Activated naive CD8-positive, alpha-beta T cell treated with anti-CD3 and anti-CD28 coated beads for 36 hours (primary cell): Measurements from ENCODE around the gene EP400. TPM values are rescaled to one million over a fixed set of nuclear protein-coding genes. Genes with fewer than 3 reads are reported as not detected.
"Not testable (repeated sequence)": the region's sequence is repeated elsewhere in the genome, so short reads cannot be mapped to it uniquely, and the experiment has no call there.

ENCODE experiments used
- DNase-seq: peaks from one replicate; pipeline ENCODE4 v3.0.0; 2021
- H3K27ac Mint-ChIP-seq: one replicate; pipeline ENCODE4 v1.8.0; 2022; ENCODE audit warnings: mild to moderate bottlenecking, moderate library complexity, mixed read lengths
- H3K27me3 Mint-ChIP-seq: one replicate; pipeline ENCODE4 v1.8.0; 2022; ENCODE audit warnings: mild to moderate bottlenecking, mixed read lengths
- H3K36me3 Mint-ChIP-seq: one replicate; pipeline ENCODE4 v1.8.0; 2021; ENCODE audit warnings: mild to moderate bottlenecking, mixed read lengths
- H3K4me1 Mint-ChIP-seq: one replicate; pipeline ENCODE4 v1.8.0; 2021; ENCODE audit warnings: mixed read lengths
- H3K4me3 Mint-ChIP-seq: one replicate; pipeline ENCODE4 v1.8.0; 2022; ENCODE audit warnings: mild to moderate bottlenecking, moderate library complexity, mixed read lengths
- H3K9me3 Mint-ChIP-seq: one replicate; pipeline ENCODE4 v1.8.0; 2022; ENCODE audit warnings: mixed read lengths
- total RNA-seq, 2 experiments: library from RNA; stranded (reverse); gene quantifications; one replicate each; pipeline ENCODE4 v1.2.3, GENCODE V29; 2021

The EP400 gene
- total RNA-seq, 2 experiments from 2014 or later, result 42.8 to 43.6 TPM

GRCh38 chr12:132070298-132070697 is 120.6 kb downstream of the EP400 start:
- Mint-ChIP-seq H3K9me3 (no peaks in the 10 kb centered on the region), H3K27ac (no peak overlapping the region), H3K36me3 (peaks cover 21% of the 10 kb centered on the region), H3K27me3 (no peaks in the 10 kb centered on the region), H3K4me1 (peaks cover 22% of the 10 kb centered on the region), H3K4me3 (no peak overlapping the region)
- DNase-seq, result no peak

DNA sequence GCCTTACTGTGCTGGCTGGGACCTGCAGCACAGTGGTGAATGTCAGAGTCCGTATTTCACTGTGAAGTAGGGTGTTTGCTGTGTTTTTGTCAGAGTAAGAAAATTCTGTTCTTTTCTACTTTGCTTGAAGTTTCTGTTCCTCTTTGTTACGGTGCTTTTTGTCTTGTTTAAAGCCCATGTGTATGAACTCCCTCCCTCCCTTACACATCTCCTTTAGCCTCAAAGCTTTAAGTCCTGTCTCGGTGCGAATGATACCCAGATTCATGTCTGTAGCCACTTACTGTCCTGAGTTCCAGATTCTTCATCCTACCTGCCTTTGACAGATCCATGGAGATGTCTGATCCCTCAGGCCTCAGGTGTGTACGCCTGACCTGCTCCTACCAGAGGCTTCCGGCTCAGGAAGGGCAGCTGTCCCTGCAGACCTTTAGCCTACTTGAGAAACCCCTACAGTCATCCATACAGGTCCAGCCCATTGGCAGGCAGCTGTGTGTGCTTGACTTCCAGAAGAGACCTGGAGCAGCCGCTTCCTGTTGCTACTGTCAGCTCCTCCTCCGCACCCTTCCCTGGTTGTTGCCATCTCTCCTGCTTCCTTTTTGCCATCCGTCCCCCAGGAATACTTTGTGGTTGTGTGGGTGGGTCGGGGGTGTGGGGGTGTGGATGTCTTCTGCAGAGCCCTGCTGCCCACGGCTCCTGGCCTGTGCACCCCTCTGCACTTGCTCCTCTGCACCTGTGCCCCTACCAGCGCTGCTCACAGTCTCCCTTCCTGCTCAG is 121.5 kb downstream of the EP400 start:
- Mint-ChIP-seq H3K27ac (no peak overlapping the region), H3K4me1 (peaks cover 12% of the 10 kb centered on the region), H3K4me3 (no peak overlapping the region), H3K36me3 (peaks cover 23% of the 10 kb centered on the region), H3K9me3 (no peaks in the 10 kb centered on the region), H3K27me3 (no peaks in the 10 kb centered on the region)
- no peak for DNase-seq

GRCh38 chr12:132071830-132072384 is 122.2 kb downstream of the EP400 start:
- H3K4me3 Mint-ChIP-seq, result no peak overlapping the region
- H3K9me3 Mint-ChIP-seq, result no peaks in the 10 kb centered on the region
- H3K27me3 Mint-ChIP-seq, result no peaks in the 10 kb centered on the region
- H3K4me1 Mint-ChIP-seq, result peaks cover 6% of the 10 kb centered on the region
- peaks cover 17% of the 10 kb centered on the region for H3K36me3 Mint-ChIP-seq
- DNase-seq, result no peak
- H3K27ac Mint-ChIP-seq, result no peak overlapping the region

GRCh38 chr12:132074216-132074615 is 124.5 kb downstream of the EP400 start:
- no peak overlapping the region for H3K27ac Mint-ChIP-seq
- H3K4me1 Mint-ChIP-seq, result peaks cover 3% of the 10 kb centered on the region
- no peaks in the 10 kb centered on the region for H3K27me3 Mint-ChIP-seq
- H3K9me3 Mint-ChIP-seq, result no peaks in the 10 kb centered on the region
- no peak overlapping the region for H3K4me3 Mint-ChIP-seq
- peaks cover 13% of the 10 kb centered on the region for H3K36me3 Mint-ChIP-seq
- no peak for DNase-seq

DNA sequence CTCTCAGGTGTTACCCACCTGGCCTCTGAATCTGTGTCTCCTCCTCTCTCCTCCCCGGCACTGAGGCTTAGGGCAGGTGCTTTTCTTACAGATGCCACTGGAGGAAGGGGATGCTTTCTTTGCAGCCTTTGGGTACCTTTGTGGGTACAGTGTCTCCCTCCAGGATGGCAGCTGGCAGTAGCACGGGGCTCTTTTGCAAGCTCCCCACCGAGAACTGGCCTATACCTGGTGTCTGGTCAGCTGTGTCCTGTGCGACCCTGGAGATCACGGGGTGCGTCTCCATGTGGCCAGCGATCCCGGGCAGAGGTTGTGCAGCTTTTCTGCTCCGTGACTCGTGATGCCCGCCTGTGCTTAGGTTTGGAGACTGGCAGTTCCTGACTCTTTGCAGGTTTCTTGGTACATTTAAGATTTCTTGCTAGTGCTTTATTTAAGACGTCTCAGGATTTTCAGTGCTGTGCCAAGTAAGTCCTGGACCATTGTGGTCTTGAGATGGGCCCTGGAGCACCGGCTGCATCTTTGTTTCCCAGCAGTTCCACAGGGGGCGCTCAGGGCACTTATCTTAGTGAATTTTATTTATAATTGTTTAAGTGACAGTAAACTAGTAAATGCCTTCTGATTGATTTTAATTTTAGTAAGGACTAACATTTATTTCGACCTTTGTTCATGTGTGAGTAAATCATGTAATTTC is 125.4 kb downstream of the EP400 start:
- Mint-ChIP-seq H3K27ac (no peak overlapping the region), H3K4me3 (no peak overlapping the region), H3K36me3 (peaks cover 11% of the 10 kb centered on the region), H3K4me1 (peaks cover under 1% of the 10 kb centered on the region), H3K9me3 (no peaks in the 10 kb centered on the region), H3K27me3 (no peaks in the 10 kb centered on the region)
- DNase-seq, result no peak

- H3K9me3 Mint-ChIP-seq, result no peaks in the 10 kb centered on the region
- H3K27ac Mint-ChIP-seq, result no peak overlapping the region
- H3K4me1 Mint-ChIP-seq, result no peaks in the 10 kb centered on the region
- H3K4me3 Mint-ChIP-seq, result no peak overlapping the region
- DNase-seq, result no peak
- H3K36me3 Mint-ChIP-seq, result peaks cover 11% of the 10 kb centered on the region
- no peaks in the 10 kb centered on the region for H3K27me3 Mint-ChIP-seq
Measured at GRCh38 chr12:132075714-132076553, 126.2 kb downstream of the EP400 start.

DNA sequence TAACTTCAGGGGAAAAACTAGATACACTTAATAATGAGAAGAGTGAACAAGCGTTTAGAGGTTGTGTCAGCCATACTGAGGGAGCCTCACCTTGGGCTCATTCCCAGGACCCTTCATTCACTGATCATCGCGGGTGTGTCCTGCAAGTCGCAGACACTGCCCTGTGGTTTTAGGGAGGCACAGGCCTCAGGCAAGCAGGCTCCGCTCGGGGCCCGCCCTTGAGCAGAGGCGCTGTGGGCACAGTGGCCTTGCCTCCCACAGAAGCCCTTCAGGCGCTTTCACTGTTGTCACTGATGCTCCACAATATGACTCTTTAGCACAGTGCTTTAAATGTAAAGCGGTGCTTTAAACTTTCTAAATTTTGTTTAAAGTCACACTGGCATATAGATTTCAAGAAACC is 127.0 kb downstream of the EP400 start:
- Mint-ChIP-seq H3K27me3 (no peaks in the 10 kb centered on the region), H3K36me3 (peaks cover 11% of the 10 kb centered on the region), H3K4me3 (no peak overlapping the region), H3K27ac (no peak overlapping the region), H3K4me1 (no peaks in the 10 kb centered on the region), H3K9me3 (no peaks in the 10 kb centered on the region)
- DNase-seq, result no peak

GRCh38 chr12:132077322-132078100 is 127.8 kb downstream of the EP400 start:
- H3K9me3 Mint-ChIP-seq, result no peaks in the 10 kb centered on the region

DNA sequence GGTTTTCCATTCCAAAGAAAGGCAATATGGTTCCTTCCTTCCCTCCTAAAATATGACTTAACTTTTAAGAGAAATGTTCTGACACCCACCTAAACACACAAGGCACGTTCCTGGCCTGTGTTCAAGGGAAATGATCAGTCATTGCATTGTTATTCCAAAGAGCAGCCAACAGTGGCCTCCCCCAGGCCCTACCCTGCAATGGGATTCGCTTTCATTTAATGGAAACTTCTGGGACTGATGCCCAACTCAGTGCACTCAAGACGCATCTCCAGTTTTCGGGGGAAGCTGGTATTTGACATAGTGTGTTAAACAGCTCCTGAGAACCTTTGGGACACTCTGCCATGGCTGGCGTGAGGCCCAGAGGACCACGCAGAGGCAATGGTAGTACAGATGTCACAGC is 128.4 kb downstream of the EP400 start:
- Mint-ChIP-seq H3K4me3 (no peak overlapping the region), H3K36me3 (peaks cover 7% of the 10 kb centered on the region), H3K27me3 (no peaks in the 10 kb centered on the region), H3K4me1 (no peaks in the 10 kb centered on the region), H3K27ac (no peak overlapping the region), H3K9me3 (no peaks in the 10 kb centered on the region)
- no peak for DNase-seq

More at GRCh38 chr12:132077322-132078100, 127.8 kb downstream of the EP400 start:
- no peak overlapping the region for H3K27ac Mint-ChIP-seq
- peaks cover 9% of the 10 kb centered on the region for H3K36me3 Mint-ChIP-seq
- no peak for DNase-seq
- H3K4me1 Mint-ChIP-seq, result no peaks in the 10 kb centered on the region
- H3K27me3 Mint-ChIP-seq, result no peaks in the 10 kb centered on the region
- no peak overlapping the region for H3K4me3 Mint-ChIP-seq

DNA sequence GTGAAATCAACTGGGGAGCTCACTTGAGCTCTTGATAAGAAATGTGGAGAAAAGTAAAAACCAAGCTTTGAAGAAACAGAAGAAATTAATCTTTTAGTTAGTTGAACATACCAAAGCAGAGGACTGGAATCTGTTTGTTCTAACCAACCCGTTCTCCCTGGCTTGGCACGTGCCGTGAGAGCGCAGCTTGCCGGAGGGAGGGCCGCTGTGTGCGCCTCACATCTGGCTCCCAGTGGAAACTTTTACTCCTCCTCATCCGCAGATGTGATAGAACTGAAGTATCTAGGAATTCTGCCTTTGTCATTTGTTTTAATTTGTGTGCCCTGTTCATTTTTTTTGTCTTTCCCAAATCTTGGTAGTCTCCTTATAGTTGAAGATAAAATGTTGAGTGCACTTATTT is 129.5 kb downstream of the EP400 start:
- Mint-ChIP-seq H3K4me3 (no peak overlapping the region), H3K4me1 (peaks cover 4% of the 10 kb centered on the region), H3K36me3 (peaks cover 6% of the 10 kb centered on the region), H3K27ac (no peak overlapping the region), H3K27me3 (no peaks in the 10 kb centered on the region), H3K9me3 (no peaks in the 10 kb centered on the region)
- DNase-seq, result no peak

GRCh38 chr12:132079695-132080094 is 130.0 kb downstream of the EP400 start:
- Mint-ChIP-seq H3K4me1 (peaks cover 4% of the 10 kb centered on the region), H3K9me3 (no peaks in the 10 kb centered on the region), H3K4me3 (no peak overlapping the region), H3K36me3 (peaks cover 3% of the 10 kb centered on the region), H3K27me3 (no peaks in the 10 kb centered on the region), H3K27ac (no peak overlapping the region)
- DNase-seq, result no peak

DNA sequence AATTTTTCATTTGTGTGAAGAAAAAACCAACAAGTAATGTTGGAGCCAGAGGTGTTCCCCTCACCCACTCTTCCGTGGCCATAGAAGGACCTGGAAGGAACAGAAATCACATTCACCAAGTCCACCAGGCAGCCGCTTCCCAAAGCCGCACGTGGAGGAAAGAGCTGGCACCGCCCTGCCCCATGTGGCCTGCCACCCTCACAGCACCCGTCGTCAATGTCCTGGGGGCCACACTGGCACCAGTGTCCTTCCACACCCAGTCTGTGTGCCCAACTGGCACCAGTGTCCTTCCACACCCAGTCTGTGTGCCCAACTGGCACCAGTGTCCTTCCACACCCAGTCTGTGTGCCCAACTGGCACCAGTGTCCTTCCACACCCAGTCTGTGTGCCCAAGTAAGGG is 130.8 kb downstream of the EP400 start:
- H3K36me3 Mint-ChIP-seq, result peaks cover 10% of the 10 kb centered on the region
- not testable (repeated sequence) for DNase-seq, H3K4me1 Mint-ChIP-seq, H3K9me3 Mint-ChIP-seq, H3K27me3 Mint-ChIP-seq, H3K4me3 Mint-ChIP-seq, H3K27ac Mint-ChIP-seq

- Mint-ChIP-seq H3K9me3 (no peaks in the 10 kb centered on the region), H3K4me1 (peaks cover 15% of the 10 kb centered on the region), H3K36me3 (peaks cover 13% of the 10 kb centered on the region), H3K27me3 (no peaks in the 10 kb centered on the region), H3K27ac (no peak overlapping the region), H3K4me3 (no peak overlapping the region)
- no peak for DNase-seq
Measured at GRCh38 chr12:132081423-132081822, 131.7 kb downstream of the EP400 start.

DNA sequence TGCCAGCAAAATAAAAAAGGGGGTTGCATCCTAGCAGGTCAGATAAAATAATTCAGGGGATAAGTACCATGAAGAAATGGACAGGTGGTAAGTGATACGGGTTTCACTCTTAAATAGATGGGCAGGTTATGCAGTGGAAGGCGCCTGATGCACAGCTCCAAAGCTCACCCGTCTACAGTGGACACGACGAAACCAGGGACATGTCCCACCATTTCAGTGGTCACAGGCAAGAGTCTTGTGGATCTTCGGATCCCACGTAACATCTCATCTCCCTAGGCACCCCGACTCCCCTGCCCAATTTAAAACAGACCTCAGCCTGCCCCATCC is 133.8 kb downstream of the EP400 start:
- no peak for DNase-seq
- no peaks in the 10 kb centered on the region for H3K27me3 Mint-ChIP-seq
- peak overlapping the region; percentile 96 for H3K4me3 Mint-ChIP-seq
- H3K27ac Mint-ChIP-seq, result peak overlapping the region; percentile 98
- H3K9me3 Mint-ChIP-seq, result no peaks in the 10 kb centered on the region
- H3K4me1 Mint-ChIP-seq, result peaks cover 22% of the 10 kb centered on the region
- H3K36me3 Mint-ChIP-seq, result peaks cover 22% of the 10 kb centered on the region
